IPS DF 6.9 (cell line): ENCODE data around the gene TMEM52.

ENCODE experiments used
- DNase-seq: peaks from one replicate; pipeline ENCODE4 v3.0.0-alpha.2; 2013; ENCODE audit warnings: low read depth, low spot score
- H3K27ac ChIP-seq: one replicate; pipeline ENCODE4 v1.5.1; 2013; ENCODE audit warnings: low read length, control low read depth
- H3K27me3 ChIP-seq: 2 replicates; pipeline ENCODE4 v1.6.1; 2013; ENCODE audit warnings: mild to moderate bottlenecking, low read length; ENCODE audit not compliant: control insufficient read depth, insufficient read depth
- H3K36me3 ChIP-seq: 2 replicates; pipeline ENCODE4 v1.6.1; 2013; ENCODE audit warnings: low read length; ENCODE audit not compliant: control insufficient read depth, insufficient read depth
- H3K4me1 ChIP-seq: 2 replicates; pipeline ENCODE4 v1.6.1; 2013; ENCODE audit warnings: low read length; ENCODE audit not compliant: control insufficient read depth, insufficient read depth
- H3K4me3 ChIP-seq: 2 replicates; pipeline ENCODE4 v1.5.1; 2013; ENCODE audit warnings: mild to moderate bottlenecking, low read length
- H3K9me3 ChIP-seq: 2 replicates; pipeline ENCODE4 v1.6.1; 2013; ENCODE audit warnings: low read length, inconsistent platforms; ENCODE audit not compliant: control insufficient read depth, insufficient read depth
- WGBS: extraction: QIAGEN DNeasy Blood & Tissue Kit; methylation state at CpG from one replicate; pipeline ENCODE4 v1.1.7; 2013; ENCODE audit warnings: mixed read lengths, missing lambda C conversion rate; ENCODE audit not compliant: insufficient read length, insufficient coverage; 5-methylcytosine and 5-hydroxymethylcytosine counted together

TMEM52 gene

DNA sequence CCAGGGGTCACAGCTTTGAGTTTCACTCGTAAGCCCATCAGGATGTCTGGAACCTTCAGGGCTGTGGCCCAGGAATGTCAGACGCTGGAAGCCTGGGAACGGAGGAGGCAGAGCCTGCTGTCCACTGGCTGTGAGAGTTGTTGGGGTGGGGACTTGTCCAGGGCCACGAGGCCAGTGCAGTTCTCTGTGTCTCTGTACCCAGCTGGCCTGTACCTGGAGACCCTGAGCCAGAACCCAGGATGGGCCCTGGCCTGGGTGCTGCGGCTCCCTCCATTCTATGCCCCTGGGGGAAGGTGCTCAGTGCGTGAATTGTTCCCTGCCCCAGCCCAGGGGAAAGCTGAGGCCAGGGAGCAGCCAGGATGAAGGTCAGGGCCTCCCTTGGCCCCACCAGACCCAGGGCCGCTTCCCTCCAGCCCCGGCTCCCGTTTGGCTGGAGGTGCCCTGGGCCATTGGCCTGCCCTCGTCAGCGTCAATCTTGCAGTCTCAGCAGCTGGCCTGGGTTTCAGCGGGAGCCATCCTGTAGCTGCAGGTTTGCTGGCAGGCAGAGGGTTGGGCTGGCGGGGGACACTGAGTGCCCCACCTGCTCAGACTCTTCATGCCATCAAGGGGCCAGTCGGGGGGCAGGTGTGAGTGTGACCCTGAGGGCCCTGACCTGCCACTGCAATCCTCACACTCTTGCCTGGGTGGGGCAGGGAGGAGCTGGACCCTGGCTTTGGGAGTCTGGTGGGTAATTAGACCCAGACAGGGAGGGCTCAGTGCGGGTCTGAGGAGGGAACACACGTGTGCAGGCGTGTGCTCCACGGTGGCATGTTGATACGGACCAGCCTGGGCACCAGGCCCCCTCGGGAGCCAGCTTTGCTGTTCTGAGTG lies 4.7 kb downstream of the TMEM52 start:
- no peak overlapping the region for H3K27ac ChIP-seq
- H3K36me3 ChIP-seq: no peaks in the 10 kb centered on the region; the same call in 1 of the 2 replicates
- no peaks in the 10 kb centered on the region for H3K27me3 ChIP-seq
- no CpG with 5 or more reads among the region's 20 CpGs for WGBS
- no peak overlapping the region for H3K4me3 ChIP-seq
- no peaks in the 10 kb centered on the region for H3K9me3 ChIP-seq
- no peak for DNase-seq
- peaks cover 7% of the 10 kb centered on the region for H3K4me1 ChIP-seq

GRCh38 chr1:1911350-1912041 lies 7.6 kb downstream of the TMEM52 start:
- DNase-seq: no peak
- H3K9me3 ChIP-seq: no peaks in the 10 kb centered on the region
- H3K27me3 ChIP-seq: no peaks in the 10 kb centered on the region
- H3K4me3 ChIP-seq: no peak overlapping the region
- H3K4me1 ChIP-seq: peaks cover 3% of the 10 kb centered on the region
- no peak overlapping the region for H3K27ac ChIP-seq
- H3K36me3 ChIP-seq: no peaks in the 10 kb centered on the region
- WGBS: no CpG with 5 or more reads among the region's 13 CpGs

DNA sequence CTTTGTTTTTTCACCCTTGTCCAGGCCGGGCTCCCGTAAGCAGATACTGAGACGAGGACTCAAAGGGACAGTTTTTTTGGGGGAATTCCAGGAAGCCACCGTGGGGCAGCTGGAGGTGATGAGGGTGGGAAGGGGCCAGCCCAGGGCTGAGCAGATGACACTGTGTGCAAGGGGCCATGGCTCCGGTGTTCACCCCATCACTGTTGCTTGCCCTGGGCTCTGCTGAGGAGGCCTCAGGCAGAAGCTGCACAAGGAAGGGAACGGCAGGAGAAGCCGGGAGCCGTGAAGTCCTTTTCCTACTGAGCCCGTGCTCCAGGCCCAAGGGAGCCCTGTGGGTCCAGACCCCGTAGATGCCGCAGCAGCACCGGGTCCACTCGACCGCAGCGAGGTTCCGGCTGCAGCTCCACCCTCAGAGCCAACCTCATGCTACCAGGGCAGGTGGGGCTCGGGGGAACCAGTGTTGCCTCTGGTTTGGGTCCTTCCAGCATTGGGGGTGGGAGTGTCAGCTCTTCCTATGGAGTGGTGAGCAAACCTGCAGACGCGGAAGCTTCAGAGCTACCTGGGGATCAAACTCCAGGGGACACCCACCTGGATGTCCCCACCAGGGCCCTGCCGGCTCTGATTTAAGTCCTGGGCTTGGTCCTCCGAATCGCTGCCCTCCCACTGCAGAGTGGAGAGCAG lies 8.3 kb downstream of the TMEM52 start:
- no peak overlapping the region for H3K4me3 ChIP-seq
- H3K4me1 ChIP-seq: peaks cover 3% of the 10 kb centered on the region

GRCh38 chr1:1910033-1910465 lies 9.0 kb downstream of the TMEM52 start:
- no peaks in the 10 kb centered on the region for H3K36me3 ChIP-seq
- WGBS: no CpG with 5 or more reads among the region's 6 CpGs
- H3K9me3 ChIP-seq: no peaks in the 10 kb centered on the region
- H3K4me3 ChIP-seq: no peak overlapping the region
- no peak for DNase-seq
- H3K27me3 ChIP-seq: no peaks in the 10 kb centered on the region
- no peak overlapping the region for H3K27ac ChIP-seq
- peaks cover 3% of the 10 kb centered on the region for H3K4me1 ChIP-seq

More for the DNA sequence above, 8.3 kb downstream of the TMEM52 start:
- Histone ChIP-seq H3K36me3 (no peaks in the 10 kb centered on the region), H3K27me3 (no peaks in the 10 kb centered on the region), H3K9me3 (no peaks in the 10 kb centered on the region), H3K27ac (no peak overlapping the region)
- DNase-seq: no peak
- no CpG with 5 or more reads among the region's 22 CpGs for WGBS

DNA sequence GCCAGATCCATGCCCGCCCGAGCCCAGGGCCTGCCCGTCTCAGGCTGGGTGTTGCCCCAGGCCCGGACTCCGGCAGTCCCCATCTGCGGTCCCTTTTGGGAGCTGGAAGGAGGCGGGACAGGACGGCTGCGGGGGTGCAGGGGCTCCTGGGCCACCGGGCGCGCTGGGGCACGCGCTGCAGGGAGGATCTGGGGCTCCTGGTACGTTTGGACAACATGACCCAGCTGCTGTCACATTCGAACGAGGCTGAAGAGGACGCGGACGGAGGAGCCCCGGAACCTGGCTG lies 10.6 kb downstream of the TMEM52 start:
- H3K4me3 ChIP-seq: peak overlapping the region; percentile 80; the same call in 1 of the 2 replicates
- H3K27ac ChIP-seq: no peak overlapping the region
- DNase-seq: no peak

DNA sequence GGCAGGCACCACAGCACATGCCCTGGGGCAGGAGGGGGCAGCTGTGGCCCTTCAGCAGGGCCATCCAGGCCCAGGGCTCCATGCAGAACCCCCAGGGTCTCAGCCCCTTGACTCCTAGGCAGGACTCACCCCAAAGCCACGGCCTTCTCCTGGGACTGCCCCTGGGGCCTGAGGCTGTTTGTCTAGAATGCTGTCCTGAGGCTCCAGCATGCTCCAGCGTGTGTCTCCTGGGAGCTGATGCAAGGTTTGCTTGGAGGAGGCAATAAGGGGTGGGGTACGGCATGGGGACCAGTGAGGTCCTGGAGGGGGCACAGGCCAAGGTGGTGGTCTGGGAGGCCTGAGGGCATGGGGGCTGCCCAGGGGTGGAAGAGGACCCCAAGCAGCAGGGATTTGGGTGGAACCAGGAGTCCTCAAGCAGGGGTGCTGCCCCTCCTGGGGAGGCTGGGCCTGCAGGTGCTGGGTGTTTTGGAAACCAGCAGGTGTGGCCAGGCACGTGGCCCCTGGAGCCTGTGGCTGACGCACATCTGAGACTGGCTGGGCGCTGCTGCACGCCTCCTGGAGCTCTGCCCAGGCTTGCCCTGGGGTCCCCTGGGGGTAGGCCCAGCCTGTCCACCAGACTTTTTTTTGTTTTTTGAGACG lies 11.9 kb downstream of the TMEM52 start:
- no peak for DNase-seq
- H3K4me3 ChIP-seq: no peak overlapping the region
- H3K9me3 ChIP-seq: no peaks in the 10 kb centered on the region
- no peaks in the 10 kb centered on the region for H3K27me3 ChIP-seq
- no peak overlapping the region for H3K27ac ChIP-seq
- H3K4me1 ChIP-seq: peaks cover 3% of the 10 kb centered on the region
- WGBS: no CpG with 5 or more reads among the region's 8 CpGs
- no peaks in the 10 kb centered on the region for H3K36me3 ChIP-seq

More for the DNA sequence above, 10.6 kb downstream of the TMEM52 start:
- Histone ChIP-seq H3K27me3 (no peaks in the 10 kb centered on the region), H3K36me3 (no peaks in the 10 kb centered on the region), H3K4me1 (peaks cover 3% of the 10 kb centered on the region), H3K9me3 (no peaks in the 10 kb centered on the region)
- WGBS: no CpG with 5 or more reads among the region's 21 CpGs

- no peaks in the 10 kb centered on the region for H3K36me3 ChIP-seq
- WGBS: no CpG with 5 or more reads among the region's 15 CpGs
- no peak overlapping the region for H3K27ac ChIP-seq
- peaks cover 3% of the 10 kb centered on the region for H3K4me1 ChIP-seq
- no peaks in the 10 kb centered on the region for H3K27me3 ChIP-seq
- no peak overlapping the region for H3K4me3 ChIP-seq
- H3K9me3 ChIP-seq: no peaks in the 10 kb centered on the region
- no peak for DNase-seq
Measured at GRCh38 chr1:1906185-1907097, 12.6 kb downstream of the TMEM52 start.

DNA sequence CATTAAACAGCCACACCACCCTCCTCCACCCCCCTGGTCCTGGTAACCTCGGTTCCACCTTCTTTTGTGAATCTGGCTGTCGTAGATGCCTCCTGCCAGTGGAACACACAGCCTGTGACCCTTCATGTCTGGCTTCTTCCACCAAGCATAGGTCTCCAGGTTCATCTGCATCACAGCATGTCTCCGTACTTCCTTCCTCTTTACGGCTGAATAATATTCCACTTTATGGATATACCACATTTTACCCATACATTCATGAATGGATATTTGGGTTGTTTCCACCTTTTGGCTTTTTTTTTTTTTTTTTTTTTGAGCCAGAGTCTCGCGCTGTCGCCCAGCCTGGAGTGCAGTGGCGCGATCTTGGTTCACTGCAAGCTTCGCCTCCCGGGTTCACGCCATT lies 15.9 kb downstream of the TMEM52 start:
- Histone ChIP-seq H3K4me3 (no peak overlapping the region), H3K27ac (no peak overlapping the region), H3K36me3 (no peaks in the 10 kb centered on the region), H3K9me3 (no peaks in the 10 kb centered on the region), H3K4me1 (peaks cover 3% of the 10 kb centered on the region; the same call in 1 of the 2 replicates), H3K27me3 (no peaks in the 10 kb centered on the region)
- no CpG with 5 or more reads among the region's 12 CpGs for WGBS
- no peak for DNase-seq

DNA sequence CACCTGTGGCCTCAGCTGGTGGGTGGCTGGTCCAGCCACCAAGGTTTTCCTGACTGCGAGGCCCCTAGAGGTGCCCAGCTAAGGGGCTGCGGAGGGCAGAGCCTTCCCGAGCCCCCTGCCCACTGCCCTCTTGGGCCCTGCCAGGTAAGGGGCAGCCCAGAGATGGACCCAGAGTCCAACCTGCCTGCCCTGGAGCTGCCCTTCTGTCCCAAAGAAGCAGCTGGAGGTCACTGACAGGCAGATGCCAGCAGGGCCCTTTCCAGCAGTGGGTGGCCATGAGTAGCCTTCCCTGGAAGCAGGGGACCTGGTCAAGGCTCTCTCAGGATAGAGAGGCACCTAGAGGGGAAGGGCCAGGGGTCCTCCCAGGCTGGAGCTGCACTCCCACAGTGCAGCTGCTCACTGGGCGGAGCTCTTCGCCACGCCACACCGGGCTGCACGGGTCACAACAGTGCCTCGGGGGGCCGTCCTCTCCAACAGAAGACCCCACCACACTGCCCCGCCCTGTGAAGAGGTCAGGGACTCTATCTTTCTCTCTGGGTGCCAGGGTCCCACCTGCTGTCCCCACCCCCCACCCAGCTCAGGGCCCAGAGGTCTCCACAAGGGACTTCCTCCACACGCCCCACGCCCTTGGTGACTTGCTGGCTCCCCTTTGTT lies 17.3 kb downstream of the TMEM52 start:
- no CpG with 5 or more reads among the region's 13 CpGs for WGBS
- no peaks in the 10 kb centered on the region for H3K27me3 ChIP-seq
- no peaks in the 10 kb centered on the region for H3K36me3 ChIP-seq
- H3K4me1 ChIP-seq: peaks cover 3% of the 10 kb centered on the region; the same call in 1 of the 2 replicates
- H3K4me3 ChIP-seq: no peak overlapping the region
- no peak for DNase-seq
- no peak overlapping the region for H3K27ac ChIP-seq
- no peaks in the 10 kb centered on the region for H3K9me3 ChIP-seq
